Muscle of arm (tissue), 12 donors: Measurements from ENCODE around the gene ACTR1A. TPM values are rescaled to one million over a fixed set of nuclear protein-coding genes. Genes with fewer than 3 reads are reported as not detected.
"Not testable (repeated sequence)": the region's sequence is repeated elsewhere in the genome, so short reads cannot be mapped to it uniquely, and the experiment has no call there.

ENCODE experiments used
- DNase-seq: peaks from one replicate; pipeline ENCODE4 v3.0.0-alpha.2; 2013
- polyA plus RNA-seq, 12 donors: library from polyadenylated mRNA; unstranded; fragments of 120-200 nt; gene quantifications; one replicate each; pipeline ENCODE4 v1.2.1, GENCODE V29; 2013; ENCODE audit not compliant: insufficient read length in 12 of 12

ACTR1A gene
- polyA plus RNA-seq, 12 donors: 53.7 to 88.2 (median 81.1) TPM; not detected in 1

DNA sequence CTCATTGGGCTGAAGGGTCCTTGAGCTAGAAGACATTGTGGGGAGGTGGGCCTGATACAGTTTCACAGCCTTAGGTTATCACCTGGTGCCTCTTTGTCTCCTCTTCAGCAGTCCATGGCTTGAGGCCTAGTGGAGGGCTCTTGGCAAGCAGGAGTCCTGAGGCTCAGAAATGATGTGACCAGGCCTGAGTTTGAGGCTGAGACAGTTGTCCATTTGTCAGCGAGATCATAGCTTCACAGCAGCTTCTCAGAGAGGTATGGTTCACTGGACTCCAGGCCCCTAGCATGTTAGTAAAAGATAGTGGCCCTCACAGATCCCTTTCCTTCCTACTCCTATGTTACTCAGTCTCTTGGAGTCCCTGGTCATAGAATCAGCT is 20.4 kb upstream of the ACTR1A start:
- DNase-seq: no peak

DNA sequence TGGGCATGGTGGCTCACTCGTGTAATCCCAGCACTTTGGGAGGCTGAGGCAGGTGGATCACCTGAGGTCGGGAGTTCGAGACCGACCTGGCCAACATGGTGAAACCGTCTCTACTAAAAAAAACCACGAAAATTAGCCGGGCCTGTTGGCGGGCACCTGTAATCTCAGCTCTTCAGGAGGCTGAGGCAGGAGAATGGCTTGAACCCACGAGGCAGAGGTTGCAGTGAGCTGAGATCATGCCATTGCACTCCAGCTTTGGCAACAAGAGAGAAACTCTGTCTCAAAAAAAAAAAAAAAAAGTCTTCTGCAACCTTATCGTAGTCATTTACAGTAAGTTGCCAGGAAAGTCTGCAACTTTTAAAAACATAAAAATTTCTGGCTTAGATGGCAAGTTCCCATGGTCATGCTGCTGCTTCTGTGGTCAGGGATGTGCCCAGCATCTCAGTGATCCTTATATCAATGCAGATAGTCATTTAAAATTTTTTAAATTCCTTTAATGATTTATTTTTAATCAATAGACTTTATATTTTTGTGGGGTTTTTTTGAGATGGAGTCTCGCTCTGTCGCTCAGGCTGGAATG is 16.8 kb upstream of the ACTR1A start:
- no peak for DNase-seq

DNA sequence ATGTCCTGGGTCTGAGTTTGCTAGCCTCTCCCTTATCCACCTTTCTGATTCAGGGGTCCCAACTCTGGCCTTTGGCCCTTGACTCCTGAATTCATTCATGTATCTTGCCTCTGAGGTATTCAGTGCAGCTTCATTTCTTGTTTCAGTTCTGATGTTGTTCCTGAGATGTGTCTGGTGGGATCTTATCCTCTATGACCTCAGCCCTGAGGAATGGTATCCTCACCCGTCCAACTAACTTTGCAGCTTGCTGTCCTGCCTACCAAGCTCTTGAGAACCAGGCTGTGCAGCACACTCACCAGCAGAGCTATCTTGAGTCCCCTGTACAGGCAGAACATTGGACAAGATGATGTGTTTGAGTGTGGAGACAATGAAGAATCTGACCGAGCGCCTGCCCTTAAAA is 15.0 kb upstream of the ACTR1A start:
- DNase-seq: no peak

DNA sequence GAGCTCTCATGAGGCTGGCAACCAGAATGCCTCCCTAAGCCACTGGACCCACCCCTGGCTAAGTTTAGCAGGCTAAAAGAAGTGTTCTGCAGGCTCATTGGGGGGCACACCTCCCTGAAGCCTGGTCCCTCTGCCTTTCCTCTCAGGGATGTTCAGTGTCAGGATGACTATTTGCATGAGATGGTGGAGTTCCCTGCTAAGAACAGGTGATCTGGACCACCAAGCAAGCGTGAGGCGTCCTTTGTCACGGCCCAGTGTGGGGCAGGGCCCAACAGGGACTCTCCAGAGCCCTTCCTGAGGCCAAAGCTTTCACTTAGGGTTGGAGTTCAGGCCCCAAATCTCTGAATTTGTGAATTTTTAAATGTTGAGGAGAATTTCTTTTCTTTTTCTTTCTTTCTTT is 13.2 kb upstream of the ACTR1A start:
- DNase-seq: no peak

DNA sequence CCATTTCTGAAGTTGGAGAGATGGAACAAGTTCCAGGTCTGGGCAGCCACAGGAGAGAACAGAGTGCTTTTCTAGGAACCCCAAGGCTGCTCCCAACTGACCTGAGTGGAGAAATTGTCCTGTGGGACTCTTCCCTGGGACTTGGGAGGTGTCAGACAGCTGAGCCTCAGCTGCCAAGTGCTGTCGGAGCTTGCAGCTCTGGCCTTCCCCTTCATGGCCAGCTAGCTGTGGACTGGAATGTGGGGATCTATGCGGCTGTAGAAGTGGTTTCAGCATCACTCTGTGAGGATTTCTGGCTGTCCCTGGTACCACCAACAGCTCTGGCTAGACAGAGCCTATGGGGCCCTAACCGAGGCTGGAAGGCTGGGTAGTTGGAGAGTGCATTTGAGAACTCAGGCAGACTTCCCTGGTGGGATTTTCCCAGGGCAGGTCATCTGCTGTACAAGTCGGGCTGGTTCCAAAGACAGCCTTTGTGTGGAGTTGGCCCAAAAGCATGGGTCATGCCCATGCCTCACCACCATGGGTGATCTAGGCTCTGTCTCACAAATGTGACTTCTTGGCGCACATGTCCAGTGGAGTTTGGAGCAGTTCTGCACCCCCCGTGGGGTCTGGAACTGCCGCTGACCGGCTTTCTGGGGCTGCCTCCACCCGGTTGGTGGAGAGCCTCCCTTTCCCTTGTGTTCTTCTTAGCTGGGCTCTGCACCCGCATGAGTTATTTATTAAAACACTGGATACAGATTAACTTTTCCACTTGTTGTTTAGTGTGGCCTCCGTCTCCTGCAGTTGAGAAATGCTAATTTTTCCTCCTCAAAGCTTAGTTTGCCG is 12.2 kb upstream of the ACTR1A start:
- no peak for DNase-seq

DNA sequence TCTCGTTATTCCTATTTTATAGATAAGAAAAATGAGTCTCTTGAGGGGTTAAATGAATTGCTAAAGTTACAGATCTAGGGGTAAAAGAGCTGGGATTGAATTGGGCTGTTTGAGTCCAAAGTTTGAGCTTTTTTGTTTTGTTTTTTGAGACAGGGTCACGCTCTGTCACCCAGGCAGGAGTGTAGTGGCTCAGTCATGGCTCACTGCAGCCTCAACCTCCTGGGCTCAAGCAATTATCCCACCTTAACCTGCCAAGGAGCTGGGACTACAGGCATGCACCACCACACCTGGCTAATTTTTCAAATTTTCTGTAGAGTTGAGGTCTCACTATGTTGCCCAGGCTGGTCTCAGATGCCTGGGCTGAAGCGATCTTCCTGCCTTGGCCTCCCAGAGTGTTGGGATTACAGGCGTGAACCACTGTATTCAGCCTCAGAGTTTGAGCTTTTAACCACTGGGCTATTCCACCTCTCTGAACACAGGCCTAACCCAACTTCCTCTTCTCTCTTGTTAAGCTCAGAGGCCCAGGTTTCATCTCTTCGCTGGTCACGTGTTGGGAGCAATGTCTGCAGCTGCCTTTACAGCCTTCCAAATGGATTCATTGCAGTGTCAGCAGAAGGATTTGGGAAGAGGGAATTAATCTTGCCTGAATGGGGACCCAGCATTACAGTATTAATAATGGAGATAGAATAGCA is 9.2 kb upstream of the ACTR1A start:
- DNase-seq: peak; percentile 62

DNA sequence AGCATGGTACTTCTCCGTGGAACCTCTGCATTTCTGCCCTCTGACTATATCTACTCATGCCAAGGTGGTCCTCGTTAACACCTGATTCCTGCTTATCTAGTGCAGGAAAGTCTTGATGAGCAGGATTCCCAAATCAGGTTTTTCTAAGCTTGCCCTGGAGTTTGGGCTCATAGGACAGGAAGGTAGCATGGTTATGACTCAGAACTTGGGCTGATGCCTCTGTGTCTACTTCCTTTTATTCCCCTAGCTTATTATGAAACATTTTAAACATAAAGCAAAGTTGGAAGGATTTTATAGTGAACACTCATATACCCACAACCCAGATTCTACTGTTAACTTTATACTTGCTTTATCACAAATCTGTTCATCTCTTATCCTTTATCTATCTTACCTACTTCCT is 6.9 kb upstream of the ACTR1A start:
- DNase-seq: no peak

DNA sequence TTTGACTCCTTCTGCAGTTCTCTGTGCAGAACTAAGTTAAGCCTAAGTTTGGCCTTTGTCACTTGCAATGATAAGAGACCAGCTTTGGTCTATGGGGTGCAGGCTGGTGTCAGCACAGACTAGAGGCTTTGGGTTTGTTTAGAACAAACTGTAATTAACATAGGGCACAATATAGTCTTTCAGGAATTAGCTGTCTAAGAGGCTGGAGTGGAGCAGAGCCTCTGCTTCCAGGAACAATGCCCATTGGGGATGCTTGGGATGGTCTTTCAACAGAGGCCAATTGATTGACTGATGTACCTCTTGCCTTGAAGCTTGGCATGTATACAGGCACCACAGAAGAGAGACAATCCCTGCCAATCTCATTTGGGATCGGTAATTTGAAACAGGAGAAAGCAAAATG is 6.0 kb upstream of the ACTR1A start:
- no peak for DNase-seq

DNA sequence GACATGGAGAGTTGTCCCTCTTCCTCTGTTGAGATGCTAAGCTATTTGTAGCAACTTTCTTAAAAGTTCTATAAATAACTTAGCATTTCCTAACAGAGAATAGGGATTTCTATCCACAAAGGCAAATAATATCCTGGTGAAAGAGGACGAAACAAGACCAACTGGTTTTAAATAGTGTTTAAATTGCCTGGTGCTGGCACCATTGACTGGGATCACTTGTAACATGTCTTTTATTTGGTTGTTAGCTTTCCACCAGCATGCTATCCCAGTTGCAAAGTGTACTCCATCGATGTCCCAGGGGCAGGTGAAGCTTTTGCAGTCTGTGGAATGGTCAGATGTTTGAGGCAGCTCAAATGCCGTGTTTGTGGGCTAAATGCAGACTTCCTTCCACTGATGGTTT is 5.0 kb upstream of the ACTR1A start:
- no peak for DNase-seq

DNA sequence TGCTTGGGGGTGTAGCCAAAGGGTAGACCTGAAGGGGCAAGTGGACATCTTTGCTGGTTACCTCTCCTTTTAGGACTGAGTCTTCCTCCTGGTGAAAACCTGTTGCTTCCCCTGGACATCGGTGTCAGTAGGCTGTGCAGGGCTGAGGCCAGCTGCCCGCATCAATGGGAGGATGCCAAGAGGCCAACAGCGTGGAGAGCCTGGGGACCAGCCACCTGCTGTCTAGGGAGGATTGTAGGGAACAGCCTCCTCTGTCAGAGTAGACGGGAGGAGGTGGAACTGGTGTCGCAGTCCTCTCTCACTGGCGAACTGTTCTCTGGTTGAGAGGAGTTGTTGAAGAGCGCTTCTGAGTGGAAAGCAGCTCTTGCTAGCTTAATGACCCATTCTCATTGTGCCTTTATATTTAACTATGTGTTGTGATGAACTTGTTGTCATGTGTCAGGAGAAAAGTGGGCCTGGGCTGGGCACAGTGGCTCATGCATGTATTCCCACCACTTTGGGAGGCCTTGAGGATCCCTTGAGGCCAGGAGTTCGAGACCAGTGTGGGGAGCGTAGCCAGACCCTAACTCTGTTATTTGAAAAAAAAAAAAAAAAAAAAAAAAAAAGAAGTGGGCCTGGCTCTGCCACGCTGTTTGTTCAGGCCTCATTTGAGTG is 3.1 kb upstream of the ACTR1A start:
- DNase-seq: no peak

DNA sequence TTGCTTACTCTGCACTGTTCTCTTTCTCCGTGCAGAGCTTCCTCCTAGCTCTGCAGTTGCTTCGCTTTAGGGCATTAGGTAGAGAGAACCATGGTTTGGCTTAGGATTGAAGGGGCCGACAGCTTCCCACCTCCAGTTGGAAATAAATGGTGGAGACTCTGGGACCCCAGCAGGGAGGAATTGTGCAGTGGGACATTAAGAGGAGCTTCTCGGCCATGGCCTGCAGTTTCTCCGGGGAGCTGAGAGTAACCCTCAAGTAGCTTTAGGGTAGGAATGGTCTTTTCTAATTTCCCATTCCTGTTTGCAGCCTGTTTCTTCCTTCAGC is 2.4 kb upstream of the ACTR1A start:
- no peak for DNase-seq

DNA sequence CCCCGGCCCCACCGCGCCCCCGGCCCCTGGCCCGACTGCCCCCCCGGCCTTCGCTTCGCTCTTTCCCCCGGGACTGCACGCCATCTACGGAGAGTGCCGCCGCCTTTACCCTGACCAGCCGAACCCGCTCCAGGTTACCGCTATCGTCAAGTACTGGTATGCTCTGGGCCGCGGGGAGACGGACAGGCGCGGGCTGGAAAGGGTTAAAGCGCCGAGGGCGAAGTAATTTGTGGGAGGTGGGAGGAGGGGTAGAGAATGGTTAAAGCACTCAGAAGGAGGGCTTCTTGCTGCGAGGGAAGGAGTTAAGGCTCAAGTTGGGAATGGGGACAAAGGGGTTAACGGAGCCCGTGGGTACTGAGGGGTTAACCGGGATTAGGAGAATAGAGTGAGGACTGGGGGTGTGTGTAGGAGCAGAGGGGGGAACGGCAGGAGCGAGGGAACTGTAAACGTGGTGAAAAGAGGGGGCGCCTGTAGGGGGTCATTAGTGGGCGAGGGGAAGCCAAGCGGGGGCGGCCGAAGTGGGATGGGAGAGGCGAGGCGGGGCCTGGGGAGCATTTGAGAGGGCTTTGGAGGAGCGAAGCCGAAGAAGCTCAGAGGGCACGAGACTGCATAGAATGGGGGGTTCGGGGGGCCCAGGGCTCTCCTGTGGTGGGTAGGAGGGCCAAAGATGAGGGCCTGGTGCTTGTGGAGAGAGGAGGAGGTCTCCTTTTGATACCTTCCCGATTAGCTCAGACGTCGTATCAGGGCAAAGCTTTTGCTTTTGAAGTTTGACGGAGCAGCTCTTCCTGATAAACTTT is 1.9 kb upstream of the ACTR1A start:
- peak; percentile 42 for DNase-seq

DNA sequence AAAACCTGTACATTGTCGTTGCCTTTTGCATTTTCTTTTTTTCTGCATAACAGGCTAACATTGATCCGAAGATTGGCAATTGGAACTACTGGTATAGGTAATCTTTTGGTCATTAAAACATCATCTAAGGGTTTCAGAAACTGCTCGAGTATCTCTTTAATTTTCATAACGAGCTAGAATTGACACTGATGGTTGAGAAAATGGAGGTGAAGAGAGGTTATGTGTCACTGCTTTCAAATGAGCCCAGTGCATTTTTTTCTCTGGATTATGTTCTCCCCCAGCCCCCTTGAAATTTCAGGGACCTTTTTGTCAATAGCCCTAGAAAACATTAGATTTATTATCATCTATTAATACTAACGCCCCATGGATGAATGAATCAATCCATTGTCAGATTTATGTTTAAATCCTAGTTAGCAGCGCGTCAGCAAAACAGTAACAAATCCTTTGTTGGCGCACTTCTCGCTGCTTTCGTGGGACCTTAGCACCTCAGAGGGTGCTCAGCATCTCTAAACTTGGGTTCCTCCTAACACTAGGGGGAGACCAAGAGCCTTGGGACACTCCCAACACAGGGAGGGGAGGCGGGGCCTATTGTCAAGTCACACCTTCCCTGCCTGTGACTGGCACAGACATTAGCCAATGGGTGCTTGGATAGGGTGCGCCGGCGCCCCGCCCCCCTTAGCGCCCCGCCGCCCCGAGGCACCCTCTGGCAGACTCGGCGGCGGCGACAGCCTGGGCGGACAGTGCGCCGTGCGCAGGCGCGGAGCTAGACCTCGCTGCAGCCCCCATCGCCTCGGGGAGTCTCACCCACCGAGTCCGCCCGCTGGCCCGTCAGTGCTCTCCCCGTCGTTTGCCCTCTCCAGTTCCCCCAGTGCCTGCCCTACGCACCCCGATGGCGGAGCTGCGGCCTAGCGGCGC is 1.0 kb upstream of the ACTR1A start, which contains the start of gene SUFU:
Gene SUFU, plus strand, starts transcription at position 709 of the 915 bp plus-strand sequence. Its CDS starts 181 bp downstream, at position 890.
- peak; percentile 98 for DNase-seq

DNA sequence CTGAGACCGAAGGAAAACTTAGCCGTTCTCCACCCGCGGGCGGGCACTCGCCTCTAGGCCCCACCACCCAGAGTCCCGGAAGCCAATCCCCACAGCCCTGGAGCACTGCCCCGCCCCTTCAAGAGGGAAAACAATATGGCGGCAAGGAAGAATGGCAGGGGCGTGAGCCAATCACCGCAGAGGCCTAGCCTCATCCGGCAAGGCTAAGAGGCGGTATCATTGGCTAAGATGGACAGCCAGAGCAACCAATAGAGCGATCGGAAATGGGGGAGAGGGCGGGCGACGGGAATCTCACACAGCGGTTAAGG is 529 bp downstream of the ACTR1A start:
- DNase-seq: peak; percentile 100

DNA sequence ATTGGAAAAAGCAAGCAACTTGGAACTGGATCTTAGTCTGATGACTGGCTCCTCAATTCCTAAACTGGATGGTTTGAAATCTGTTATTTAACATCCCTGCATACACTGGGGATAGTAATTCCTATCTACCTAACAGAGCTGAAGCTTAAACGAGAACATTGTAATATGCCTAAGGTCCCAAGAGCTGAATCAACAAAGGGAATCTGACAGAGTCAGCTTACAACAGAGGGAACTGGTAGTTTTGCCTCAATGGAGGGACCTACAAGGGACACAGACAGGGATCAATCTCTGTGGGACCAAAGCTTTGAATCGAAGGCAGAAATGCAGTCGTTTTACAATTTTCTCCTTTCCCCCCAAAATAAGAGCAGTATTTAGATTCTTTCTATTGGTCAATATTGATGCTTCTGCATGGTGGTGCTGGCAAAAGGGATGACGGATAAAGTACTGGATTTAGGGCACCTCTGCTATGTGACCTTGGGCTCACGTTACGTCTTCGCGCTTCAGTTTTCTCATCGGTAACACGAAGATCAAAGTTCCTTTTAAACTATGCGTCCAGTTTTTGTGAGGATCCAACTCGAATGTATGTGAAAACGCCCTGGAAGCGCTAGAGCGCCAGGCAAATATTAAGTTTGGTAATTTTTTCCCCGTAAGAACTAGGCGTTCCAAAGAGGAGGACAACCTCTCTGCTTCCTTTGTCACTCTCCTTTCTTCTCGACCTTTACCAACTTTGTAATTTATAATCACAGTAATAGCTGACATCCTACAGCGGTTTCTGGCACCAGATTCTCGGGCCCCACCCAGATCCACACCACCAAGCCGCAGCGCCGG is 1.1 kb downstream of the ACTR1A start:
- no peak for DNase-seq

DNA sequence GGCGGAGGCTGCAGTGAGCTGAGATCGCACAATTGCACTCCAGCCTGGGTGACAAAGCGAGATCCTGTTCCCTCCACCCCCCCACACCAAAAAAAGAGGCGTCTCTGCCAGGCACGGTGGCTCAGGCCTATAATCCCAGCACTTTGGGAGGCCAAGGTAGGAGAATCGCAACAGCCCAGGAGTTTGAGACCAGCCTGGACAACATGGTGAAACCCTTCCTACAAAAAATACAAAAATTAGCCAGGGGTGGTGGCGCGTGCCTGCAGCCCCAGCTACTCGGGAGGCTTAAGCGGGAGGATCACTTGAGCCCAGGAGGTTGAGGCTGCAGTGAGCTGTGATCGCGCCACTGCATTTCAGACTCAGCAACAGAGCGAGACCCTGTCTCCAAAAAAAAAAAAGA is 1.8 kb downstream of the ACTR1A start:
- not testable (repeated sequence) for DNase-seq

DNA sequence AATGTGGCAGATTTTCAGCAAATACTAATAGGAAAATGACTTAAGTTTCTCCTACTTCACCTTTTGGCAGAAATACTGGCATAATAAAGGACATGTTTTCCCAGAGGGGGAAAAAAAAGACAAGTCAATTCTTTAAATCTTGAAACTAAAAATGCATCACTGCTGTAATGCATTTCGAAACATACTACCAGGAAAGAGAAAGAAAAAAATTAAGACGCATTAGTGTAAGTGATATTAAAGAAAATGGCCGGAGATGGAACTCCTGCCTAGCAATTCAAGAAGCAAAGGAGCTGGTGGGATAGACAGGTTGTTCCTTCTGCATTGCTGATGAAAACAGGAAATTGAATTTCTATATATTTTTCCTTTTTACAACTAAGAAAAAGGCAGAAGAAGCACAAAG is 3.2 kb downstream of the ACTR1A start:
- no peak for DNase-seq

DNA sequence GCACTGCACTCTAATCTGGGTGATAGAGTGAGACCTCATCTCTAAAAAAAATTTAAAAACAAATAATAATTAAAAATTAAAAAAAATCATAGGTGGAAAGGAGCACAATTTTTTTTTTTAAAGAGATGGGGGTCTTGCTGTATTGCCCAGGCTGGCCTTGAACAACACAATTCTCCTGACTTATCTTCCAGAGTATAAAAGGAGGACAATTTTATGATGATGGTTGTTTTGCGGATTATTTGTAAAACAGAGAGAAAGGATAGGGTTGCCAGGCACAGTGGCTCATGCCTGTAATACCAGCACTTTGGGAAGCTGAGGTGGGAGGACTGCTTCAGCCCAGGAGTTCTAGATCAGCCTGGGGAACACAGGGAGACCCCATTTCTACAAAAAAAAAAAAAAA is 5.0 kb downstream of the ACTR1A start:
- DNase-seq: no peak

DNA sequence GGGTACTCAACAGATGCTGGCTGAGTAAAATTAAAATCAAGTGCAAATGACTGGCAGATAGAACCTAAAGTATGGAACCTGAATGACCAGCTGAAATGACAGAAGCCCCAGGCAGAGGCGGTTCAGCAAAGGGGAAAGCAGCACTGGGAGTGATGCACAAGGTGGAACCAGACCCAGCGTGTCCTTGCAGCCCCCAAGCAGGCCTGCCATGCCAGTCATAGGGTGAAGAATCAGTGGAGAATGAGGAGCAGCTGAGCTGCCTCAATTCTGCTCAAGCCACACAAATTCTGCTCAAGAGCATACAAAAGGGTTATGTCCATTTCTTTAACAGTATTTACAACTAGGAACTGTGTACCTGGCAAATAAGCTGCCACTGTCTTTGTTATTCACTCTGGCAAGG is 8.7 kb downstream of the ACTR1A start:
- no peak for DNase-seq

DNA sequence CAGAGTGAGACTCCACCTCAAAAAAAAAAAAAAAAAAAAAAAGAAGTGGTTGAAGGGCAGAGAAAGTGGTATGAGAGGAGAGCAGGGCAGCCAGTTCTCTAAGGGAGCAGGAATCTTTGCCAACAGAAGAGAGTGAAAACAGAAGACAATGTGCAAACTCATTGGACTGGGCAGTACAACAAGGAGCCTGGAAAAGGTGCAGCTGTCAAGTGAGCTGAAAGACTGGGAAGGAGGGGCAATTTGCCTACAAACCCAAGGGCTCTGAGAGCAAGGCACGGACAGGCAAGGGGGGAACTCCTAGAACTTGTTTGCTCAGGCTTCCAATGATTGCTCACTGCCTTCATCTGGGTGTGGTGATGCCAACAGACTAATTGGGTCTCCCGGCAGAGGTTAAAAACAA is 9.5 kb downstream of the ACTR1A start:
- DNase-seq: no peak
